GM12865 (cell line): ENCODE data around the gene PPP1CA.

Experiments used
- DNase-seq: peaks from one replicate; pipeline ENCODE4 v3.0.0; 2010; ENCODE audit warnings: low read depth
- H3K4me3 ChIP-seq: 2 replicates; pipeline ENCODE4 v1.5.1; 2011; ENCODE audit warnings: mild to moderate bottlenecking, low read depth, low read length, control low read depth
- CTCF ChIP-seq: IDR thresholded peaks from 2 replicates; pipeline ENCODE4 v1.5.1; 2011; ENCODE audit warnings: low read length, control low read depth, low read depth, inconsistent platforms; ENCODE audit not compliant: insufficient read depth; ENCODE audit errors: missing control alignments

PPP1CA gene

DNA sequence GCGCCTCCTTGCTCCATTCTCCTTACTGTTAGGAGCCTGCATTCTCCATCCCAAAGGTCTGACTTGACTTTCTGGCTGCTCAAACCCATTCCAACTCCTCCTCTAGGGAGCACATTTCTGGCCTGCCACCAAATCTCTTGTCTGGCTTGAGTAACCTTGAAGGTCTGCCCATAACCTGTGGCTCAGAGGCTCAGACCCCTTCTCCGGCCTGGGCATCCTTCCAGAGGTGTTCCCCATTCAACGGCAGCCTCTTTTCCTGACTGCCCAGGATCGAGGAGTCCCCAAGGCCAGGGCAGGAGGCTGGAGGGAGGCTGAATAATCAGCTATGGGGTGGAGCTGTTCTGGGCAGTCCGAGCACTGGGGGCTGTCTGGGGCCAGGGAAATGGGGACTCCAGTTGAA lies 7.7 kb downstream of the PPP1CA start:
- TF ChIP-seq CTCF = no peak
- H3K4me3 ChIP-seq = no peak overlapping the region
- DNase-seq = no peak

- H3K4me3 ChIP-seq = no peak overlapping the region
- no peak for TF ChIP-seq CTCF
- no peak for DNase-seq
Measured at GRCh38 chr11:67393437-67393836, 8.2 kb downstream of the PPP1CA start.

DNA sequence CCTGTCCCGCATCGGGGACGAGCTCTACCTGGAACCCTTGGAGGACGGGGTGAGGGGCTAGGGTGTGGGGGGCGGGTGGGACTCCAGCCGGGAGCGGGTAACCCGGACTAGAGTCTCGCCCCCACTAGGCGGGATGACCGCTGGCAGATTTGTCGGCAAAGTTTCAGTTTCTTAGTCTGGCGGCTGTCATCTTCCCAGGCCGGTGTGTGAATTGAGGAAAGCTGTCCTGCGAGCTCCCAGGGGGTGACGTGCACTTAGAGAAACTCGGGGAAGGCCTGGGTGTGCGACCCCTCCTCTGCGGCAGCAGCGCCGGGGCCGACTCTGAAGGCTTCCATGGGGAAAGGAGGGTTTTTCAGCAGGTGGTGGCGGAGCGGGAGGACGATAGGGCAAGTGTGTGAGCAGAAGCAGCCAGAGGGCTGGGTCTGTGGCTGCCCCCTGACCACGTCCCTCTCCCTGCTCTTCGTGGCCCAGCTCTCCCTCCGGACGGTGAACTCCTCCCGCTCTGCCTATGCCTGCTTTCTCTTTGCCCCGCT lies 9.4 kb downstream of the PPP1CA start:
- peak overlapping the region; percentile 80 for H3K4me3 ChIP-seq
- TF ChIP-seq CTCF = no peak
- no peak for DNase-seq

DNA sequence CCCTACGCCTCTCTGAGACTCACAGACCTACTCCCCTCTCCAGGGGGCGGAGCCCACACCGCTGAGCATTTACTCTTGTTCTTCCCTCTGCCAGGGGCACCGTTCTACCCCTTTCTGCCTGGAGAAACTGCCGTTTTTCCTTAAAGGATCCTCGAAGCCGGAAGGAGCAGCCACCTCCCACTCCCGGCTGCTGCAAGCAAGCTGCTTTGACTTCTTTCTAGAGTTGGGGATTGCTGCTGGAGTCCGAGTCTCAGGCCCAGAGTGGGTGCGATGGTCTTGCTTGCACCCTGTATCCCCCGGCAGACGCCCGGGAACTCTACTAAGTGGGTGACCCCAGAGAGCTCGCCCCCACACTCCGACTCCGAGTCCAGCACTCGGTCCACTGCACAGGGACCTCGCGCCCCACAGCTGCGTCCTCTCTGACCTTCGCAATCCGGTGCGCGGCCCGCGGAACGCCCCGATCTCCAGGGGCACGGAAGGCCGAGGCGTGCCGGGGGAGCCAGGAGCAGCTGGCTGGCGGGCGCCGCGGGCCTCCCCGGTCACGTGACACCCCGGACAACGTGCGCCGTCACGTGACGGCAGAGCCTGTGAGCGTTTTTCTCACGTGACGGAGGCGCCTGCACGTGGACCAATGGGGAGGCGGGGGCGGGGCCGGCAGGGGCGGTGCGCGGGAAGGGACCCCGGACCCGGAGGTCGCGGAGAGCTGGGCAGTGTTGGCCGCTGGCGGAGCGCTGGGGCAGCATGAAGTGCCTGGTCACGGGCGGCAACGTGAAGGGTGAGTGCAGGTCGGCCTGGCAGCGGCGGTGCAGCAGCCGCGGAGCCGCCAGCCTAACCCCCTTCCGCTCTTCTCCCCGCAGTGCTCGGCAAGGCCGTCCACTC lies 10.1 kb downstream of the PPP1CA start, which contains the start of gene RAD9A:
TSS of gene RAD9A (plus strand) at position 683 of the 879 bp plus-strand sequence. CDS start at position 742, 59 bp downstream.
- TF ChIP-seq CTCF = no peak
- H3K4me3 ChIP-seq = peak within 1 kb of the TSS; percentile 80
- peak; percentile 97 for DNase-seq

DNA sequence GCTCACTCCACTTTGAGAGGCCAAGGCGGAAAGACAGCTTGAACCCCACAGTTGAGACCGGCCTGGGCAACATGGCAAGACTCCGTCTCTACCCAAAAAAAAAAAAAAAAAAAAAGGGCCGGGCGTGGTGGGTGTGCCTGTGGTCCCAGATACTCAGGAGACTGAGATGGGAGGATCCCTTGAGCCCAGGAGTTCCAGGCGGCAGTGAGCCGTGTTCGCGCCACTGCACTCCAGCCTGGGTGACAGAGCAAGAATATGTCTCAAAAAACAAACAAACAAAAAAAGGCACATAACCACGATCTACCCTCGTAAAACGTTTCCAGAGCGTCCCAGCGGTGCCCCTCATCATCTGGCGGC lies 10.7 kb downstream of the PPP1CA start:
- DNase-seq = no peak
- no peak for TF ChIP-seq CTCF

DNA sequence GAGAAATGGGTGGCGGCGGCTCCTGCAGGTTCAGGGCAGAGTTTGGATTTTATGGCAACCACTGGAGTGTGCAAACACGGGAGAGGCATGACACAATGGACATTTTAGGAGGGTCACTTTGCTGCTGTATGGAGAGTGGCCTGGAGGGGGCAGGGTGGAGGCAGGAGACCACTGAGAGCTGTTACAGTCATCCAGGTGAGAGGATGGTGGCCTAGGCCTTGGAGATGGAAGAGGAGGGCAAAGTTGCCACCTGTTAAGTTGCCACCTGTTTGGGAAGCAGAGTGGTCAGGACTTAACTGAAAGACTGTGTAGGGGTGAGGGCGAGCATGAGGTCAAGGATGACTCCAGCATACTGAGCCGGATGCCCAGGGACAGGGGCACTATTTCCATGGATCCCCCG lies 12.2 kb downstream of the PPP1CA start:
- TF ChIP-seq CTCF = peak; percentile 73
- DNase-seq = peak; percentile 69
- H3K4me3 ChIP-seq = no peak overlapping the region

More for the DNA sequence above, 10.7 kb downstream of the PPP1CA start:
- H3K4me3 ChIP-seq = peak overlapping the region; percentile 80

GRCh38 chr11:67387518-67387917 lies 14.1 kb downstream of the PPP1CA start:
- H3K4me3 ChIP-seq = no peak overlapping the region
- no peak for DNase-seq
- no peak for TF ChIP-seq CTCF
